CD4-positive, alpha-beta T cell treated with Interleukin-17A for 4 hours (primary cell): ENCODE measurements around the gene TMEM45A.
"Not testable (repeated sequence)": the region's sequence is repeated elsewhere in the genome, so short reads cannot be mapped to it uniquely, and the experiment has no call there.

Experiments
- DNase-seq: peaks from one replicate; pipeline ENCODE4 v3.0.0-alpha.2; 2020; ENCODE audit warnings: mixed read lengths

Gene TMEM45A

DNA sequence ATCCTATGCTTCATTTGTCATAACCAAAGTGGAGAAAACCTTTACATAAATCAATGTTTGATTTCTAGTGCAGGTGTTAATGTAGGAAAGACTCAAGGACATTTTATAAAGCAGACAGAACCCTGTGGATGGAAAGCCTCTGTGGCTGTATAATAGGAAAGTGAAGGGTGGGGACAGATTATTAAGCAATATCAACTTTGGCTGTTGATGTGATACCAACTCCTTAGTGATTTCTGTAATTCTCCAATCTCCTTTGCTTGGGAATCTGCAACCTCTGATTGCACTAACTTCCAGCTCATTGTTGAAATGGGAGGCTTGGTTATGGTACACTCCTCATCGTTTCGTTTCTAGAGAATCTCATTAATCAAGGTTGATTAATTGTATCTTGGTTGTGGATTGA is 87.7 kb downstream of the TMEM45A start:
- no peak for DNase-seq

DNA sequence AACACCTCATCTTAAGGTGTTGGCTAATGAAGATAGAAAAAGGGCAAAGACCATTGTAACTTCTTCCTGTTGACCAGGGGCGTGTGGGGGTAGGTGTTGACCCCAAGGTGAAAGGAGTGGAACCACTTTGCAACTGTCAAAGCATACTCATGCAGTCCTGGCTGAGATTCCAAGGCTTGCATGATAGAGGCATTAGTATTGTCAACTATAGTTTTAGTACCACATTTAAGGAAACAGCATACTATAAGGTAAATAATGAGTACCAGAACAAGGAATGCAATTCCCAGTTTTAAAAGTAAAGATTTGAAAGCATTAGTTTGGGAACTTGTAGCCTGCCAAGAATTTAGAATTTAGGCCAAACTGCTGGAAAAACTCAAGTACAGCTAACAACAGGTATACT is 89.2 kb downstream of the TMEM45A start:
- DNase-seq = no peak

DNA sequence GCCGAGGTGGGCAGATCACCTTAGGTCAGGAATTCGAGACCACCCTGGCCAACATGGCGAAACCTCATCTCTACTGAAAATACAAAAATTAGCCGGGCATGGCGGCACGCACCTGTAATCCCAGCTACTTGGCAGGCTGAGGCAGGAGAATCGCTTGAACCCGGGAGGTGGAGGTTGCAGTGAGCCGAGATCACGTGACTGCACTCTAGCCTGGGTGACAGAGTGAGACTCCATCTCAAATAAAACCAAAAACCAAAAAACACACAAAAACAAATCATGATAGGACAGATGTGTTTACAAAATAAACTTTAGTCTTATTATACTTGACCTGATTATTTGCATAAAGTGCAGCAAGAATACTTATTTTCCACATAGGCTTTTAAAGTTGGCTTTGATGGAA is 89.7 kb downstream of the TMEM45A start:
- DNase-seq = not testable (repeated sequence)

DNA sequence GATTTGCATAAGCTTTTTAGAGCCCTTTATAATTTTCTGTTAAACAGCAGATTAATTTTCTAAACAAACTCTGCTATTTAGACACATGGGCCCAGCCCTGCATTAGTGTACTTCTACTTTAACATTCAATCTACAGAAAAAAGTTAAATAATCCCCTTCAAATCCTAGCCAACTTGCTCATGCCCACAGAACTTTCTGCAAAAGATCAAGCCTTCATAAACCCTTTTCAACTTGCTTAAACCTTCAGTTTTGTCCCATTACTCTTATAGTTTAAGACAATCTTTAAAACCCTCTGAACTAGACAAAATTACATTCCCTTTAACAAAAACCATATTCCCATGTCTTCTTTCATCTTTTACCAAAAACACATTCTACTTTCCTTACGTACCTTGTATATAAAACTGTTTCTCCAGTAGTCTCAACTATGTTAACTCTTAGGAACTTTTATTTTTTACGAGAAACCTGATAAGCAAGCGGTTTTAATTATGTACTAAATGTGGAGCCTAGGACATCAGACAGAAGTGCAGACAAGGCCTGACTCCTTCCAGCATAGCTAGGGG is 91.8 kb downstream of the TMEM45A start:
- no peak for DNase-seq

DNA sequence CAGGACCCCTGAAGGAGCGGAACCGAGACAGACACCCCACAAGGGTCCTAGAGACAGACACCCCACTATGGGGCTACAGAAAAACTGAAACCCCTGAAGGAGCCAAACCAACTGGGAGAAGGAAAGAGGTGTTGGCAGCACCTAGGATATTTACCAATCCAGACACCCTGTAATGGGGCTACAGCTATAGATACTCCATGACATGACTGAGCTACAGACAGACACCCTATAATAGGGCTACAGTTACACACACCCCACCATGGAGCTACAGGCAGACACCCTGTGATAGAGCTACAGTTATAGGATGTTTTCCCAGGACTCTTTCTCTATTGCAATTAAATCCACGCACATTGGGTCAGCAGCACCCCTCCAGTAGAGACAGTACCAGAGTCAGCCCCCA is 94.4 kb downstream of the TMEM45A start:
- no peak for DNase-seq

GRCh38 chr3:100588251-100588650 is 95.8 kb downstream of the TMEM45A start:
- DNase-seq = no peak

DNA sequence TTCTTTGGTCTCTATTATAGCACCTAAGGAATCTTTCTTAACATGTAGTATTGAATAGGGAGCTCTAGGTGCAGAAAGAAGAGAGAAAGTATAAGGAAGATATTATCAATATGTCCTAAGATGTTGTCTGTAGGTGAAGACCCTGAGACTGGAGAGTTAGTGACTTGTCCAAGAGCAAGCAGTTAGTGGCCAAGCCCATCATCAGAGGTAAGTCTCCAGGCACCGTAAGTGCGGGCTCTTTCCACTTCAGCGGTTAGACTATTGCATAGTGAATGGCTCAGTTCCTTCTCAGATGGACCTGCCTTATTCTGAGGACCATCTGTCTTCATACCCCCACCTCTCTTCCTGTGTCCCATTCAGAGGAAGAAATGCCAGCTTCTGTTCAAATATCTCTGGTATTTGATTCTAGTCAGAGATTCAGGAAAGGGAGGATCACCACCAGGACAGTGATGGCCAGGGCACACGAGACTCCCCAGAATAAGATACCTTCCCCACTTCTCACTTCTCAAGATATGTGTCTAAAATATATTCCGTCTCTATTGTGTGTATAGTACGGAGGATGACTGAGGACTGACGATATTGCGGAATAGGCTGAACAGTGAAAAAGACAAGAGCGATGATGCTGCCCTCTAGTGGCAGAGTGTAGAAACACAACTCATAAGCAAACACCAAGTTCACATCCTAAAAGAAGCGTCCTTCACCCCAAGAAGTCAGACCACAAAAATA is 97.9 kb downstream of the TMEM45A start:
- peak; percentile 68 for DNase-seq

DNA sequence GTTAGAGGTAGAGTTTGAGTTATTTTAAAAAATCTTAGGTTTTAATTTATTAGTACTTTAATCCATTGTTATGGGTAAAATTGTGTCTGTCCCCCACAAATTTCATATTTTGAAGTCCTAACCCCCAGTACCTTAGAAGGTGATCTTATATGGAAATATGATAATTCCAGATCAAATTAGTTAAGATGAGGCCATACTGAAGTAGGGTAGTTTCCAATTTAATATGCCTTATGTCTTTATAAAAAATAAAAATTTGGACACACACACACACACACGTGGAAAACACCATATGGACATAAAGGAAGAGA is 98.4 kb downstream of the TMEM45A start:
- DNase-seq = no peak

GRCh38 chr3:100591411-100591810 is 99.0 kb downstream of the TMEM45A start:
- no peak for DNase-seq

- DNase-seq = no peak
These were observed 108.0 kb downstream of the TMEM45A start for GRCh38 chr3:100600181-100601042.

DNA sequence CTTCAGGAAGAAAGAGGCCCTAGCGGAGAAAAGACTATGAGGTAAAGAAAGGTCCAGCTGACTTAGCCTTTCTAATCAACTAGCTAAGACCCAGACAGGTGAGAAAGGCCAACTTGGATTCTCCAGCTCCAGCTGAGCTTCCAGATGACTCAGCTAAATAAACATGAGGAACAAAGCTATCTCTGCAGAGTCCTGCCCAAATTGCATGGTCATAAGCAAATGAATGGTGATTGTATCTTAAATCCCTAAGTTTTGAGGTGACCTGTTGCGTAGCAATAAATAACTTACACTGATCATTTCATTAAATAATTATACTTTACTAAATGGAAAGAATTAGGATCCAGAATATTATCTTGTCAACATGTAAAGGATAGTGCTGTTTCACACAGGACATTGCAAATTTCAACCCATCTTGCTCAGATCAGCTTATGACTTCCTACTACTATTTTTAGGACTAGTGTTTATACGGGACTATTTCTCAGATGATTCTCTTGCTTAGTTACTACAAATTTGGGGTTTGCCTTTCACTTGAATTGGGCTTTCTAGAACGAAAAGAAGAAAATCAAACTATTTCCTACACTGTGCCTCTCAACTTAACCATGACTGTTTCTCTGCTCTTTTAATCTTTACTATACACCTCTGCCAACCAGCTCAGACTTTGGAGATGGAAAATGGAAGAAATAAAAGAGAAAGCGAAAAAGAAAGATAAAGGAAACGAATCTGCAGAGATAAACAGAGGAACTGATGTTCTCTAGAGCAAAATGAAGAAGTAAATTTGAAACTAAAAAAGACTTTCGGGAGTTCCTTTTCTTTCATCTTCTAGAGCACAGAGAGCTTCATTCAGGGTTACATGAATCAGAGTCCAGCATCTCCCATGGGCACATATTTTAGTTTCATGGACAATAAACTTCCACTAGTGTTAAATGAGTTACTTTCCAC is 110.4 kb downstream of the TMEM45A start:
- DNase-seq = no peak

DNA sequence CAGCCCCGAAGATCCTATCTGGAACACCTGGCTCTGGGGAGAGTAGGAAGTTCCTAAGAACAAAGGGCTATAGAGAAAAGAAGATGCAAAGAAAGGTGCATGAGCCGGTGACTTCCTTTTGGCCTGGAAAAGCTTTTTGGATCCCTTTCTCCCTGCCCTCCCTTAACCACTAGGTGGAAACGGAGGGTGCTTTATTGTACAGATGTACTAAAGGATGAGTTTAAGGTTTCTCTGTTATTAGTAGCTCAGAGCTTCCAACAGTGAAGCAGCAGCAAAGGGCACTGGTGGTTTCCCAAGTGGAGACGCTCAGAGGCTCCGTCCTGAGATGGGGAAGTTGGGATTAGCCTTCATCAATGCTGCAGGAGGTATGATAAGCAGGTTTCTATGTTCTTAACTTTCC is 111.0 kb downstream of the TMEM45A start:
- DNase-seq = no peak

GRCh38 chr3:100605358-100605757 is 112.9 kb downstream of the TMEM45A start:
- no peak for DNase-seq

GRCh38 chr3:100606894-100607512 is 114.6 kb downstream of the TMEM45A start:
- no peak for DNase-seq

GRCh38 chr3:100609305-100609704 is 116.9 kb downstream of the TMEM45A start, which contains the start of gene ADGRG7:
ADGRG7 (plus strand) TSS chr3:100609601; CDS start chr3:100609857, 256 bp downstream.
- no peak for DNase-seq

GRCh38 chr3:100609963-100610362 is 117.5 kb downstream of the TMEM45A start:
- no peak for DNase-seq

GRCh38 chr3:100611221-100611620 is 118.8 kb downstream of the TMEM45A start:
- no peak for DNase-seq

DNA sequence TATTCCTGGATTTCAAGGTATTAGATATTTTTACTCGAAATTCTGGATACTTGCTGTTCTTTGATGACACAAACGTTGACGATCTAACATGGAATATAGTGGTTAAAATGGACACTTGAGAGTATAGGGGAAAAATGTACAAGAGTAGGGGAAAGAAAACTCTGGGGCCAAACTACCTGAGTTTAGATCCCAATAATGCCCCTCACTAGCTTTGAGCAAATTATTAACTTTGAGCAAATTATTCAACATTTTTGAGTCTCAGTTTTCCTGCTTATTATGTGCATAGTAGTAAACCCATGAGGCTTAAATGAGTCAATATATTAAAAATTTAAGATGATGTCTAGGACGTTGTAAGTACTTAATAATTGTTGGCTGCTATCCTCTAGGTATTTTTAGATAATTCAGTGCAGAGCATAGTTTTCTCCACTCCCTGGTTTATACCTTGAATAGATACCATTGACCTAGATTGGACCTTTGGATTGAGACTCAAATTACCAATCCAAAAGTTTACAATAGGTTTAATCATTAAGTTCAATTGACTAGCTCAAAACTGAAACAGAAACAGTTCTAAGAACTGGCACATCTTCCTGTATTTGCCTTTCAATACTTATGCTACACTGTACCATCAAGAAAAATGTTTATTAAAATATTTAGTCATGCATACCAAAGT is 121.4 kb downstream of the TMEM45A start:
- DNase-seq = no peak

DNA sequence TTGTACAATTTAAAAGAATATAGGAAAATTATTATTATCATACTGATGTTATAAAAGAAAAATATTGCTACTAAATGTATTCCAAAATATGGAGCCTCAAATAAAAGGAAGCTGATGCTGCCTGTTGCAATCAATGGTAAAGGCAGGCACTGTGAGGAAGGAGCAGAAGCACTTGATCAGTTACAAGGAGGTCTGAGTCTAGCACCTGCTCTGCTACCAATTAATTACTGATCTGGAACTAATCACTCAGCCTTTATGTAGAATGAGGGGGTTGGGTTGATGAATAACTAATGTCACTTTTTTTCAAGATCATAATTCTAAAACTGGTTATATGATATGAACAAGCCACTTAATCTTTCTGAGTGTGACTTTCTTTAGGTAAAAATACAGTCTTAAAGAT is 122.5 kb downstream of the TMEM45A start:
- no peak for DNase-seq

DNA sequence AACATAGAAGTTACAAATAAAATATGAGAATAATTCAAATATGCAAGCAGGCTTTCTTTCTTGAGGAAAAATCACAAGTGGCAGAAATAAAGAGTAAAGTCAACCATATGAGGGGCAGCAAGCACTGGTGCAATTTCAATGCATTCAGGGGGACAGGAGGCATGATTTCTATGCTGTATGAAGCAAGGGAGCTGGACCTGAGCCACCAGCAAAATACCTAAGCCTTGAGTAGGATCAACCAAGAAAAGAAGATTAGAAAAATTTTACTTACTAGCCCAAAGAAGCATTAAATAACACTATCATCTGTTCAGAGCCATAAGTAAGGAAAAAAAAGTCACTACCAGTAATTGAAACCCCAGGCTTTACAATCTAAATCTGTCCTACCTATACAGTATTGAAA is 123.3 kb downstream of the TMEM45A start:
- DNase-seq = no peak

DNA sequence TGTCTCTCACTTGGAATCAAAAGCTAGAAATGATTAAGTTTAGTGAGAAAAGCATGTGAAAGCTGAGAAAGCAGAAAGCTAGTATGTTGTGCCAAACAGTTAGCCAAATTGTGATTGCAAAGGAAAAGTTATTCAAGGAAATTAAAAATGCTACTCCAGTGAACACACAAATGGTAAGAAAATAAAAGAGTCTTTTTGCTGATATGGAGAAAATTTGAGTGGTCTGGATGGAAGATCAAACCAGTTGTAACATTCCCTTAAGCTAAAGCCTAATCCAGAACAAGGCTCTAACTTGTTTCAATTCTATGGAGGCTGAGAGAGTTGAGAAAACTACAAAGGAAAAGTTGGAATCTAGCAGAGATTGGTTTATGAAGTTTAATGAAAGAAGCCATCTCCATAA is 128.8 kb downstream of the TMEM45A start:
- no peak for DNase-seq
